GM12872 (cell line): ENCODE data around the gene STK32B.

ENCODE experiments used
- CTCF ChIP-seq: IDR thresholded peaks from 3 replicates; pipeline ENCODE4 v1.5.1; 2011; ENCODE audit warnings: low read depth, mild to moderate bottlenecking, low read length, moderate library complexity; ENCODE audit not compliant: insufficient read depth

STK32B gene

GRCh38 chr4:5078009-5078408, 26.7 kb downstream of the STK32B start:
- no peak for TF ChIP-seq CTCF

GRCh38 chr4:5079581-5079980, 28.3 kb downstream of the STK32B start:
- TF ChIP-seq CTCF, result no peak

GRCh38 chr4:5081441-5081999, 30.2 kb downstream of the STK32B start:
- no peak for TF ChIP-seq CTCF

- no peak for TF ChIP-seq CTCF
These were observed 31.1 kb downstream of the STK32B start for GRCh38 chr4:5082376-5082775.

- no peak for TF ChIP-seq CTCF
These were observed 33.7 kb downstream of the STK32B start for GRCh38 chr4:5084911-5085475.

- TF ChIP-seq CTCF, result no peak
These were observed 35.3 kb downstream of the STK32B start for GRCh38 chr4:5086535-5086934.

- TF ChIP-seq CTCF, result no peak
These were observed 45.0 kb downstream of the STK32B start for GRCh38 chr4:5096261-5096660.
